ENCODE data around the gene PIGO. TPM values are rescaled to one million over a fixed set of nuclear protein-coding genes. Genes with fewer than 3 reads are reported as not detected.

The PIGO gene
- total and polyA plus RNA-seq, 9 of the 15 experiments (the other 6 are each of a cell fraction or from before 2014, with no cell fraction given) = 5.4 to 13.7 (median 9.7) TPM

- TF ChIP-seq CTCF (IDR thresholded peaks at IDR 0.05 in 2 of 3, conservative IDR thresholded peaks at IDR 0.05 in 1 of 3; ENCODE audit: insufficient read depth in 2 of 3, low read depth in 1 of 3, low read length in 3 of 3) (peak; percentile 78 to 85 (median 82)), HES1 (IDR thresholded peaks at IDR 0.05; ENCODE audit: low read depth) (no peak), SRSF7 (optimal IDR thresholded peaks at IDR 0.05; ENCODE audit: low read depth, low read length) (no peak), ZFP1 (CRISPR knock-in tag; IDR thresholded peaks at IDR 0.05) (no peak), RBM17 (IDR thresholded peaks at IDR 0.05; ENCODE audit: borderline replicate concordance, low read depth, low read length) (no peak), U2AF1 (optimal IDR thresholded peaks at IDR 0.05; ENCODE audit: low read depth, low read length) (no peak), ZNF740 (CRISPR knock-in tag; IDR thresholded peaks at IDR 0.05) (0 out of 2 replicates have a peak, but pooled peaks have one; percentile 14), ZNF740 (tag; IDR thresholded peaks at IDR 0.05) (no peak), EHMT2 (IDR thresholded peaks at IDR 0.05) (no peak), ZNF212 (CRISPR knock-in tag; IDR thresholded peaks at IDR 0.05) (no peak), ELK1 (CRISPR knock-in tag; IDR thresholded peaks at IDR 0.05) (no peak), ZNF586 (CRISPR knock-in tag; conservative IDR thresholded peaks at IDR 0.05) (no peak), ZZZ3 (IDR thresholded peaks at IDR 0.05) (no peak), DDX20 (tag; IDR thresholded peaks at IDR 0.05; ENCODE audit: low read depth) (no peak), ZBTB9 (CRISPR knock-in tag; IDR thresholded peaks at IDR 0.05) (no peak; the same call in 1 of the 2 replicates), SRSF1 (IDR thresholded peaks at IDR 0.05; ENCODE audit: low read depth, low read length) (no peak), CBX3 (IDR thresholded peaks at IDR 0.05; ENCODE audit: borderline replicate concordance in 1 of 2, low read length in 2 of 2) (no peak), THRA (IDR thresholded peaks at IDR 0.05) (no peak), FOSL1 (tag; conservative IDR thresholded peaks at IDR 0.05) (no peak; the same call in 1 of the 2 replicates), ZNF23 (CRISPR knock-in tag; IDR thresholded peaks at IDR 0.05) (no peak)
Measured at GRCh38 chr9:35096035-35096849, at the start of gene PIGO (continued).

Data from K562 (cell line).